ENCODE measurements around the gene TRMU.

The TRMU gene

GRCh38 chr22:46323162-46323561 is 12.4 kb upstream of the TRMU start:
- Histone ChIP-seq H3K27me3 (ENCODE audit: control insufficient read depth, insufficient read depth, low read length) (no peaks in the 10 kb centered on the region), H3K4me3 (ENCODE audit: low read depth, low read length) (no peak overlapping the region), H3K36me3 (ENCODE audit: control insufficient read depth, insufficient read depth, low read length) (peaks cover 85% of the 10 kb centered on the region), H3K4me1 (ENCODE audit: control insufficient read depth, insufficient read depth, low read length) (no peaks in the 10 kb centered on the region), H3K9ac (ENCODE audit: low read length) (no peak overlapping the region), H3K27ac (ENCODE audit: low read depth, low read length) (no peak overlapping the region), H3K9me3 (ENCODE audit: control insufficient read depth, insufficient read depth, low read depth, low read length) (no peaks in the 10 kb centered on the region)

- no peaks in the 10 kb centered on the region for H3K4me1 ChIP-seq (ENCODE audit: control insufficient read depth, insufficient read depth, low read length)
- H3K9me3 ChIP-seq (ENCODE audit: control insufficient read depth, insufficient read depth, low read depth, low read length) = no peaks in the 10 kb centered on the region
- H3K4me3 ChIP-seq (ENCODE audit: low read depth, low read length) = no peak overlapping the region
- no peak overlapping the region for H3K9ac ChIP-seq (ENCODE audit: low read length)
- no peak overlapping the region for H3K27ac ChIP-seq (ENCODE audit: low read depth, low read length)
- peaks cover 87% of the 10 kb centered on the region for H3K36me3 ChIP-seq (ENCODE audit: control insufficient read depth, insufficient read depth, low read length)
- H3K27me3 ChIP-seq (ENCODE audit: control insufficient read depth, insufficient read depth, low read length) = no peaks in the 10 kb centered on the region
These were observed 9.3 kb upstream of the TRMU start for GRCh38 chr22:46326066-46326680.

- peaks cover 91% of the 10 kb centered on the region for H3K36me3 ChIP-seq (ENCODE audit: control insufficient read depth, insufficient read depth, low read length)
- H3K27ac ChIP-seq (ENCODE audit: low read depth, low read length) = no peak overlapping the region
- no peaks in the 10 kb centered on the region for H3K9me3 ChIP-seq (ENCODE audit: control insufficient read depth, insufficient read depth, low read depth, low read length)
- no peak overlapping the region for H3K9ac ChIP-seq (ENCODE audit: low read length)
- H3K4me3 ChIP-seq (ENCODE audit: low read depth, low read length) = no peak overlapping the region
- H3K4me1 ChIP-seq (ENCODE audit: control insufficient read depth, insufficient read depth, low read length) = peaks cover 3% of the 10 kb centered on the region; the same call in 1 of the 2 replicates
- no peaks in the 10 kb centered on the region for H3K27me3 ChIP-seq (ENCODE audit: control insufficient read depth, insufficient read depth, low read length)
These were observed 7.6 kb upstream of the TRMU start for GRCh38 chr22:46327691-46328465.

- no peak overlapping the region for H3K27ac ChIP-seq (ENCODE audit: low read depth, low read length)
- H3K4me1 ChIP-seq (ENCODE audit: control insufficient read depth, insufficient read depth, low read length) = peaks cover 3% of the 10 kb centered on the region; the same call in 1 of the 2 replicates
- H3K4me3 ChIP-seq (ENCODE audit: low read depth, low read length) = no peak overlapping the region
- no peaks in the 10 kb centered on the region for H3K9me3 ChIP-seq (ENCODE audit: control insufficient read depth, insufficient read depth, low read depth, low read length)
- H3K27me3 ChIP-seq (ENCODE audit: control insufficient read depth, insufficient read depth, low read length) = no peaks in the 10 kb centered on the region
- peaks cover 87% of the 10 kb centered on the region for H3K36me3 ChIP-seq (ENCODE audit: control insufficient read depth, insufficient read depth, low read length)
- H3K9ac ChIP-seq (ENCODE audit: low read length) = no peak overlapping the region
These were observed 6.7 kb upstream of the TRMU start for GRCh38 chr22:46328797-46329196.

GRCh38 chr22:46329616-46330015 is 5.9 kb upstream of the TRMU start:
- Histone ChIP-seq H3K4me1 (ENCODE audit: control insufficient read depth, insufficient read depth, low read length) (peaks cover 6% of the 10 kb centered on the region; the same call in 1 of the 2 replicates), H3K27ac (ENCODE audit: low read depth, low read length) (no peak overlapping the region), H3K4me3 (ENCODE audit: low read depth, low read length) (no peak overlapping the region), H3K27me3 (ENCODE audit: control insufficient read depth, insufficient read depth, low read length) (no peaks in the 10 kb centered on the region), H3K9me3 (ENCODE audit: control insufficient read depth, insufficient read depth, low read depth, low read length) (no peaks in the 10 kb centered on the region), H3K36me3 (ENCODE audit: control insufficient read depth, insufficient read depth, low read length) (peaks cover 81% of the 10 kb centered on the region), H3K9ac (ENCODE audit: low read length) (no peak overlapping the region)

GRCh38 chr22:46330426-46330825 is 5.1 kb upstream of the TRMU start:
- Histone ChIP-seq H3K27ac (ENCODE audit: low read depth, low read length) (no peak overlapping the region; the same call in 1 of the 2 replicates), H3K9ac (ENCODE audit: low read length) (no peak overlapping the region), H3K36me3 (ENCODE audit: control insufficient read depth, insufficient read depth, low read length) (peaks cover 74% of the 10 kb centered on the region), H3K9me3 (ENCODE audit: control insufficient read depth, insufficient read depth, low read depth, low read length) (no peaks in the 10 kb centered on the region), H3K4me3 (ENCODE audit: low read depth, low read length) (no peak overlapping the region), H3K27me3 (ENCODE audit: control insufficient read depth, insufficient read depth, low read length) (no peaks in the 10 kb centered on the region), H3K4me1 (ENCODE audit: control insufficient read depth, insufficient read depth, low read length) (peaks cover 9% of the 10 kb centered on the region; the same call in 1 of the 2 replicates)

GRCh38 chr22:46331496-46331895 is 4.0 kb upstream of the TRMU start:
- peaks cover 64% of the 10 kb centered on the region for H3K36me3 ChIP-seq (ENCODE audit: control insufficient read depth, insufficient read depth, low read length)

GRCh38 chr22:46336119-46337078 is 885 bp downstream of the TRMU start:
- H3K4me3 ChIP-seq (ENCODE audit: low read depth, low read length) = peak overlapping the region; percentile 92
- H3K4me1 ChIP-seq (ENCODE audit: control insufficient read depth, insufficient read depth, low read length) = peaks cover 14% of the 10 kb centered on the region; the same call in 1 of the 2 replicates
- H3K9ac ChIP-seq (ENCODE audit: low read length) = peak overlapping the region; percentile 92
- peaks cover 54% of the 10 kb centered on the region for H3K36me3 ChIP-seq (ENCODE audit: control insufficient read depth, insufficient read depth, low read length)
- H3K9me3 ChIP-seq (ENCODE audit: control insufficient read depth, insufficient read depth, low read depth, low read length) = no peaks in the 10 kb centered on the region
- peak overlapping the region; percentile 96 for H3K27ac ChIP-seq (ENCODE audit: low read depth, low read length)
- no peaks in the 10 kb centered on the region for H3K27me3 ChIP-seq (ENCODE audit: control insufficient read depth, insufficient read depth, low read length)

More at GRCh38 chr22:46331496-46331895, 4.0 kb upstream of the TRMU start:
- H3K4me3 ChIP-seq (ENCODE audit: low read depth, low read length) = no peak overlapping the region
- no peaks in the 10 kb centered on the region for H3K9me3 ChIP-seq (ENCODE audit: control insufficient read depth, insufficient read depth, low read depth, low read length)
- no peak overlapping the region for H3K9ac ChIP-seq (ENCODE audit: low read length)
- no peaks in the 10 kb centered on the region for H3K27me3 ChIP-seq (ENCODE audit: control insufficient read depth, insufficient read depth, low read length)
- H3K27ac ChIP-seq (ENCODE audit: low read depth, low read length) = peak overlapping the region; percentile 35; the same call in 1 of the 2 replicates
- H3K4me1 ChIP-seq (ENCODE audit: control insufficient read depth, insufficient read depth, low read length) = peaks cover 10% of the 10 kb centered on the region; the same call in 1 of the 2 replicates

- H3K27ac ChIP-seq (ENCODE audit: low read depth, low read length) = no peak overlapping the region
- peaks cover 56% of the 10 kb centered on the region for H3K36me3 ChIP-seq (ENCODE audit: control insufficient read depth, insufficient read depth, low read length)
- no peaks in the 10 kb centered on the region for H3K27me3 ChIP-seq (ENCODE audit: control insufficient read depth, insufficient read depth, low read length)
- no peak overlapping the region for H3K9ac ChIP-seq (ENCODE audit: low read length)
- H3K9me3 ChIP-seq (ENCODE audit: control insufficient read depth, insufficient read depth, low read depth, low read length) = no peaks in the 10 kb centered on the region
- H3K4me1 ChIP-seq (ENCODE audit: control insufficient read depth, insufficient read depth, low read length) = peaks cover 12% of the 10 kb centered on the region; the same call in 1 of the 2 replicates
- H3K4me3 ChIP-seq (ENCODE audit: low read depth, low read length) = no peak overlapping the region
These were observed 2.4 kb downstream of the TRMU start for GRCh38 chr22:46337870-46338269.

- H3K4me1 ChIP-seq (ENCODE audit: control insufficient read depth, insufficient read depth, low read length) = peaks cover 12% of the 10 kb centered on the region; the same call in 1 of the 2 replicates
- no peak overlapping the region for H3K27ac ChIP-seq (ENCODE audit: low read depth, low read length)
- no peak overlapping the region for H3K9ac ChIP-seq (ENCODE audit: low read length)
- H3K4me3 ChIP-seq (ENCODE audit: low read depth, low read length) = no peak overlapping the region
- H3K27me3 ChIP-seq (ENCODE audit: control insufficient read depth, insufficient read depth, low read length) = no peaks in the 10 kb centered on the region
- H3K9me3 ChIP-seq (ENCODE audit: control insufficient read depth, insufficient read depth, low read depth, low read length) = no peaks in the 10 kb centered on the region
- peaks cover 60% of the 10 kb centered on the region for H3K36me3 ChIP-seq (ENCODE audit: control insufficient read depth, insufficient read depth, low read length)
These were observed 3.1 kb downstream of the TRMU start for GRCh38 chr22:46338636-46339035.

Measured in HUES6 (cell line).